HG02884 (cell line): Measurements from ENCODE around the gene SFRP4.
"Not testable (repeated sequence)": the region's sequence is repeated elsewhere in the genome, so short reads cannot be mapped to it uniquely, and the experiment has no call there.

Source experiments
- ATAC-seq: cut with Tn5 transposase; IDR thresholded peaks from one replicate; pipeline ENCODE4 v1.9.1; 2021; ENCODE audit warnings: mild to moderate bottlenecking, moderate library complexity; ENCODE audit not compliant: unreplicated experiment

SFRP4 gene

GRCh38 chr7:37916673-37917660, at the start of gene SFRP4:
Gene SFRP4, minus strand, starts transcription at chr7:37916817. Its CDS starts 280 bp downstream, at chr7:37916537.
- ATAC-seq: peak; percentile 51

GRCh38 chr7:37964196-37964595, 47.6 kb upstream of the SFRP4 start:
- no peak for ATAC-seq

- ATAC-seq: no peak
These were observed 44.6 kb upstream of the SFRP4 start for GRCh38 chr7:37961251-37961650.

DNA sequence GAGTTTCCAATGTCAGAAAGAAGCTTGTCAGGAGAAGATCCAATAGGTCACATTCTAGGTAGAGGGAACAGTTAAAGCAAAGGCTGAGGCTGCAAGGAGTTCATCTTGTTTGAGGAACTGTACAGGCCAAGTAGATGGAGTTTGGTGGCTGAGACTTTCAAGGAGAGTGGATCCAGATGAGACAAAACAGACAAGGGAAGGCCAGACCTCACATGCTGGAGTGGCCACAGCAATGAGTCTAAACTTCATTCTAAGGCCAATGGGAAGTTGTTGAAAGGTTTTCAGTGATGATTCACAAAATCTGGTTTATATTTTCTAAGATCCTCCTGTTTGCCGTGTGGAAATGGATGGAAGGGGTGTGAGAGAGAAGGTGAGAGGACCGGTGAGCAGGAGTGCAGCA, 43.9 kb upstream of the SFRP4 start:
- no peak for ATAC-seq

- ATAC-seq: no peak
These were observed 40.8 kb upstream of the SFRP4 start for GRCh38 chr7:37957221-37957970.

DNA sequence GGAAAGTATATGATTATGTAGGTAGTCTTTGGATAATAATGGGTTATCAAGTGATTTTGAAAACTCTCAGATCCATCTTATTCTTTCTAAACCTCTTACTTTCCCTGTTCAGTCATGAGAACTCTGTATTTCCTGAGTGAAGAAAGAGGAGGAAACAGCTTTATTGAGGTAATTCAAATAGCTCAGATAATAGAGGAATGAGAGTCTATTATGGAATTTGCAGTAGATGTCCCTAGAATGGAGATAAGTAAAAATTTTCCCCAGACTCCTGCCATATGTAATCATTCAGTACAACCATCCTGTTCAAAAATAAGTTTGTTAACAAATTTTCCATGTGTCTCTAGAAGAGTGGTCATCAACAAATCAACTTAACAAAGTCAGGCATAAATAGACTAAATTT, 40.2 kb upstream of the SFRP4 start:
- ATAC-seq: no peak

GRCh38 chr7:37954217-37954616, 37.6 kb upstream of the SFRP4 start:
- not testable (repeated sequence) for ATAC-seq

DNA sequence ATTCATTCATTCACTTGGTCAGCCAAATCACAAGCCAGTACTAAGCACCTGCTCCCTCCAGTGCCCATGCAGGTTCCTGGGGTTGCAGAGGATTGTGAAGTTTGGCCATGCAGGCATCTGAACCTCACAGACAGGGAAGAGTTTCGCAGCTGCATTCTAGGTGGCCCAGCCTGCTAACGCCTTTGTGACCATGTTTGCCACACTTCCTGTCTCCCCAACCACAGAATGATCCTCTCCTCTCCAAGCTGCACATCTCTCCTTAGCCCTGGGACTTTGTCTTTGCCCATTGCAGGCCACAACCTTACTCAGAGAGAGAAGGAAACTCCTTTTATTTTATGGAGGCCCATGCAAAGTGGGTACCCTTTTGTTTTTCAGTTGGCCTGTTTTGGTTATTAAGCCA, 35.6 kb upstream of the SFRP4 start:
- no peak for ATAC-seq

GRCh38 chr7:37947941-37948210, 31.3 kb upstream of the SFRP4 start:
- no peak for ATAC-seq

- no peak for ATAC-seq
These were observed 30.7 kb upstream of the SFRP4 start for GRCh38 chr7:37947138-37947940.

DNA sequence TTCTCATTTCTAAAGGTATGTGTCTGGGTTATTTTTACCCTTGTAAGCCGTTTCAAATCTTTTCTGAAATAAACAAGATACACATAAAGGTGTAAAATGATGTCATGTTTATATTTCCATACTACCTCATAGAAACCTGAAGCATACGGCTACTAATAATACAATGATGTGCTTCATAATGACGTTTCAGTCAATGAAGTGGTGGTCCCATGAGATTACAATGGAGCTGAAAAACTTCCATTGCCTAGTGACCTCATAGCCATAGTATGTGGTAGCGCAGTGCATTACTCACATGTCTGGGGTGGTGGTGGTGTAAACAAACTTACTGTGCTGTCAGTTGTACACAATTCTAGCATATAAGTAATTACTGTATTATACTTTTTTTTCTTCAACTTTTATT, 28.7 kb upstream of the SFRP4 start:
- no peak for ATAC-seq

DNA sequence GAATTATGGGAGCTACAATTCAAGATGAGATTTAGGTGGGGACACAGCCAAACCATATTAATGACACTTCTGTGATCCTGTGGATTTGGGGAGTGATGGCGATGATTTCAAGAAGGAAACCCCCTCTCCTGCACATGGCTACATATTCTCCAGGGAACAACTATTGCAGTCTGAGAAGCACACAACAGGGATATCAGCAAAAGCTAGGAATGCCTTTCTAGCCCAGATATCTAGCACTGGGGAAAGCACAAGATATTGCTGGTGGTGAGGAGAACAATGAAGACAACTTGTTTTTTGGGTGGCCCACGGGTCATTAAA, 28.1 kb upstream of the SFRP4 start:
- no peak for ATAC-seq

- no peak for ATAC-seq
These were observed 27.5 kb upstream of the SFRP4 start for GRCh38 chr7:37943905-37944736.

GRCh38 chr7:37942934-37943610, 26.5 kb upstream of the SFRP4 start:
- no peak for ATAC-seq

GRCh38 chr7:37933018-37933566, 16.5 kb upstream of the SFRP4 start:
- no peak for ATAC-seq

DNA sequence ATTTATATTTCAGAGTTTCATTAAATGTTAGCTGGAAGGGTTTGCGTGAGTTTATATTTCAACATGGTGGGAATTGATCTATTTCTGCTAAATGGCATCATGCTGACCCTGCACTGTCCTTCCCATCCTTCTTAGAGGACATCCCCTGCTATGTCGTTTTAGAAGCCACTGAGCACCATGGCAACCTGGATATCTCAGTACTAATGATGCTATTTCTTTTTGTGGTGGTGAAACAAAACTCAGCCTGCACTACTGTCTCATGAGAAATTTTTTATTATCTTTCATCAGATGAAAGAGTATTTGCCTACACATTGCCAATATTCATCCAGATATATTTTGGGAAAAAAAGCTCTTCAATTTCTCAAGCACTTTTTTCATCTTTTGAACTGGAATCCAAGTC, 15.9 kb upstream of the SFRP4 start:
- ATAC-seq: no peak

DNA sequence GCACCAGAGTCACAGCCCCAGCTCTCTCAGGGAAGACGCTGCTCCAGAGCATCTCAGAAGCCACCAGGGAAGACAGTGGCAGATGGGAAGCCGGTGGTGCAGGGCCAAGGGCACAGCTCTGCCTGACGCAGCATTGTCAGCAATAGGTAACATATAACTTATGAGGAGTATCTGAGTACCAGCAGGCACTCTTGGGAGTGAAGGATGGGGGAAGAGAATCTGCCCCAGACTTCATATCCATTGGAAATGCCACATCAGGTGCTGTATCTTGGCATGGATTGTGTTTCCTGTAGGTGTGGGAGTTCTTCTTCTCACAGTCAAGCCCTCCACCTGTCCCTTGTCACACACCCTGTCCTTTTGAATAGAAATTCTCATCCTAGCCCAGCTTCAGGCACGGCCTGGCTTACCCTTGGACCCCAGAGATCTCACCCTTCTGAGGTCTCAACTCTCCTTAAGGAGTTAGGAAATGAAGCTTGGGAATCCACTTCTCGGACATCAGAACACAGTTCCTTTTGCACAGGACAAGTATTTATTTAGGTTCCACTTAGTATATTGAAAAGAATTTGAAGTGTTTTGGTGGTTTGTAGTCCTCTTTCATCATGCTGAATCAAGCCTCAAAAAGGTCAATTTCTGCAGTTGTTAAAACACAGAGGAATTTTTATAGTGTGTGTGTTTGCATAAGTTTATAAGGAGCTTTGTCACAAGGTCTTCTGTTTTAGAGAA, 13.8 kb upstream of the SFRP4 start:
- no peak for ATAC-seq

DNA sequence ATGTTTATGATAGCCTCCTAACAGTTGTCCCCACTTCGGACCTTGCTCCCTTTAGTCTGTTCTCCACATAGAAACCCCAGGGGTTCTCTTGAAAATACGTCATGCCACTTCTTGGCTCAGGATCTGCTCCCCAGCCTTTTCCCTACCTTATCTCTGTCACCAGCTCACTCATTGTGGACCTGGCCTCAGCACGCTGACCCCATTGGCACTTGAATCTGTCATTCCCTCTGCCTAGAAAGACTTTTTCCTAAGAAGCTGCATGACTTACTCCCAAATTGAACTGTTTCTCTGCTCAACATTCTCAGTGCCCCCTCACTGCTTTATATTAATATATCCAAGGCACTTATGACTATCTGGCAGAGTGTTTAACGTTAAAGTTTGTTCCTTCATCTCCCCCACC, 12.3 kb upstream of the SFRP4 start:
- no peak for ATAC-seq

DNA sequence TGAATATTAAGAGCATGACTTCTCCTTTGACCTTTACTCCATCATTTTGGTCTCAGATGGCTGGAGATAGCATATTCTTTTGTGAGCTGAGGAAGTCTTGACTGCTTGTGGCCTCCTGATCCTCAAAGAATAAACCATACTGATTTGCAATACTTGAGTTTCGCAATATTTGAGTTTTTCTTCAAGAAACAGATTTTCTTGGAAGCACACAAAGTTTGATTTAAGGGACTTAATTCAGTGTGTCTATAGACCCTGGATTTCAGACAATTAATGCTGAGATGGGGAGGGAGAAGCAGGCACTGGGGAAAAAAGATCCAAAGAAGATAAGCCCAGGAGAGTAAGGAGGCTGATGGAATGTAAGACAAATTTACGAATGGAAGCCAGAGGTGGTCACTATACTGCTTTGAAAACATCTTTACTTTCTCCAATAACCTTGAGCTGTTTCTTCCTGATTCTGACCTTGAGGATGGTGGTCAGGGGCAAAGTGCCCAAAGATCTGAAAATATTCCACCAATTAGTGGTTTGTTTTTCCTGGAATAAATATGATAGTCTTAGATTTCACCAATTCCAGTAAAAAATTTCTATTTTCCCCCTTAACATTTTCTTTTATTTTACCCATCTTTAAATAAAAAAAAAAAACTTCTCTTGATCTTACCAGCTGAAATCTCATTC, 11.3 kb upstream of the SFRP4 start:
- ATAC-seq: no peak
